Liver (tissue), 3 donors: ENCODE measurements around the gene CAMSAP2.

ENCODE experiments used
- ATF3 ChIP-seq: IDR thresholded peaks from 2 replicates; pipeline ENCODE4 v1.6.1; 2016; ENCODE audit warnings: antibody characterized with exemption
- CTCF ChIP-seq: fragments of 150-350 bp; IDR thresholded peaks from 2 replicates; pipeline ENCODE4 v1.5.1; 2017; ENCODE audit warnings: improper control_type of control experiment, low read depth, low read length; ENCODE audit not compliant: missing input control
- FOXA1 ChIP-seq: IDR thresholded peaks from 2 replicates; pipeline ENCODE4 v1.6.1; 2016; ENCODE audit warnings: antibody characterized with exemption
- HNF4A ChIP-seq, 2 donors: conservative IDR thresholded peaks; 2 replicates each; pipeline ENCODE4 v1.6.1; 2016; ENCODE audit warnings: antibody characterized with exemption in 2 of 2, mild to moderate bottlenecking in 2 of 2
- JUND ChIP-seq, 2 donors: IDR thresholded peaks; 2 replicates each; pipeline ENCODE4 v1.6.1; 2016; ENCODE audit warnings: antibody characterized with exemption in 2 of 2
- RAD21 ChIP-seq, 2 donors: IDR thresholded peaks; 2 replicates each; pipeline ENCODE4 v1.6.1; 2016; ENCODE audit warnings: antibody characterized with exemption in 2 of 2, mild to moderate bottlenecking in 2 of 2
- ZBTB33 ChIP-seq: IDR thresholded peaks from 2 replicates; pipeline ENCODE4 v1.6.1; 2016; ENCODE audit warnings: antibody characterized with exemption
- donor health status: healthy.
- donor health status: healthy.

- TF ChIP-seq ATF3 (no peak), FOXA1 (no peak), CTCF (no peak), HNF4A (conservative IDR thresholded peaks at IDR 0.05) (no peak), ZBTB33 (no peak), JUND (IDR thresholded peaks at IDR 0.05) (no peak), RAD21 (IDR thresholded peaks at IDR 0.05) (no peak)
These were observed 110.7 kb downstream of the CAMSAP2 start for GRCh38 chr1:200849430-200849829.
